ENCODE results near the gene ICAM3.
A peak's percentile ranks its signal among the peaks of the same experiment; 100 is the strongest.
"Not testable (repeated sequence)": the region's sequence is repeated elsewhere in the genome, so short reads cannot be mapped to it uniquely, and the experiment has no call there.

ICAM3 gene

DNA sequence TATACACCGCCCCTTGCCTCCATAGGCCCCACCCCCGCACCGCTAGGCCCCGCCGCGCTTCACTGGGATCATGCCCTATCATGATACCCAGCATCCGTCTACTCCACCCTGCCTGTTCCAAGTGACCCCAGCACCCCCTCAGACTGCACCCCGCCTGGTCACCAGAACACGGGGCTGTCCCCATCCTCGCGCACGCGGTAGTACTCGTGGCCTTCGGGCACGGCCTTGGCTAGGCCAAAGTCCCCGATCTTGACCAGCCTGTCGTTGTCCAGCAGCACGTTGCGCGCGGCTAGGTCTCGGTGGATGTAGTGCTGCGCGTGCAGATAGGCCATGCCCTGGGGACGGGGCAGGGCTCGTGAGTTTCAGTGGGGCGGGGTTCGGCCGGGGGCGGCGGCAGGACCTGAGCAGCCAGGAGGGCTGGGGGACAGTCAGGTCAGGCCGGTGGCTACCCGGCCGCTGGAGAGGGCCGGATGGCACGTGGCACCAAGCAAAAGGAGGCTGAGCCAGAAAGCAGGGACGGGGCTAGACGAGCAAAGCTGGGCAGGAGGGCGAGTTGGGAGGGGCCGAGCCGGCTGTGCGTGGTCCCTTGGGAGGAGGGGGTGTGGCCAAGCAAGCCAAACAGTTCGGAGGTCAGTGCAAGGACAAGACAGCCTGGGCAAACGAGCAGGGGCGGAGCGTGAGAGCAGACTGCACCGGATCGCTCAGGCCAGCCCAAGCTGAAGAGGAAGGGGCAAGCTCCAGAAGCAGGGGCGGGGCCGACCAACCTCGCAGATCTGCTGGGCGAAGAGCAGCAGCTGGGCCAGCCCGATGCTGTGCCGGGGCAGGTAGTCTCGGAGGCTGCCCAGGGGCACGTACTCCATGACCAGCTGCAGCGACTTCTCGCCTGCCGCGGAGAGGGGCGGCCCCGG is 13.6 kb upstream of the ICAM3 start:
- no peak overlapping the region for H3K27ac ChIP-seq
- DNase-seq (ENCODE audit: low read depth, low spot score): no peak

DNA sequence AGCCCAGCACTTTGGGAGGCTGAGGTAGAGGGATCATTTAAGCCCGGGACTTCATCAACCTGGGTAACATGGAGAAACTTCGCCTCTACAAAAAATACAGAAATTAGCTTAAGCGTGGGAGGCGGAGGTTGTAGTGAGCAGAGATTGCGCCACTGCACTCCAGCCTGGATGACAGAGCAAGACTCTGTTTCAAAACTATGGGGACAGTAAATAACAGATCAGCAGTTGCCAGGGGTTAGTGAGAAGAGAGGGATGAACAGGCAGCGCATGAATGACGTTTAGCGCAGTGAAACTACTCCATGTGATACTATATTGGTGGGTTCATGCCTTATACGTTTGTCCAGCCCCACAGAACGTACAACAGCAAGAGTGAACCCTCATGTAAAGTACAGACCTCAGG is 7.1 kb upstream of the ICAM3 start:
- H3K27ac ChIP-seq: no peak overlapping the region
- no peak for DNase-seq (ENCODE audit: low read depth, low spot score)

DNA sequence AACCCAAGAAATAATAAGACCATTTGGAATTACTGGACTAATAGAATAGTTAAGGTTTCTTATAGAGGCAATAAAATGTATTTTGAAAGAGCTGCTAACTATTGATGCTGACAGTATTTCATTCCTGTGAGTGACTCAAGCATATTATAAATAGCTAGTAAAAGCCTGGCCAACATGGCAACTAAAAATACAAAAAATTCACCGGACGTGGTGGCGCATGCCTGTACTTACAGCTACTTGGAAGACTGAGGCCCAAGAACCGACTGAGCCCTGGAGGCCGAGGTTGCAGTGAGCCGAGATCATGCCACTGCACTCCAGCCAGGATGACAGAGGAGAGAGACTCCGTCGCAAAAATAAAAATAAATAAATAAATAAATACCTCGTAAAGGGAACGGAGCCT is 5.4 kb upstream of the ICAM3 start:
- DNase-seq (ENCODE audit: low read depth, low spot score): no peak
- H3K27ac ChIP-seq: no peak overlapping the region

- no peak for DNase-seq (ENCODE audit: low read depth, low spot score)
- H3K27ac ChIP-seq: no peak overlapping the region
Measured at GRCh38 chr19:10343495-10343894, 4.1 kb upstream of the ICAM3 start.

DNA sequence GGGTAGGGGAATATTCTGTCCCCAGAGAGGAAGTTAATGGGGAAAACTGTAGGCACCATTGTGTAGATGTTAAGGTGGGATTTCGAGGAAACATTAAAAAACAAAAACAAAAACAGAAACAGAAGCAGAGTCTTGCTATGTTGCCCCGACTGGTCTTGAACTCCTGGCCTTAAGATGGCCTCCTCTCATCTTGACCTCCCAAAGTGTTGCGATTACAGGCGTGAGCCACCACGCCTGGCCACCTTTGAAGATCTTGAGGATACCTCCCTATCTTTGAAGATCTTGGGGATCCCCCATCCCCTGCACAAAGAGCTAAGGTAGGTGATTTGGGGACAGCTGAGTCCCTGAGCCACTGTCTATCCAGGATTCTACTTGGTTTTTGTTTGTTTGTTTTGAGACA is 553 bp upstream of the ICAM3 start:
- no peak overlapping the region for H3K27ac ChIP-seq
- DNase-seq (ENCODE audit: low read depth, low spot score): no peak

GRCh38 chr19:10338940-10339339 is 484 bp downstream of the ICAM3 start:
- DNase-seq (ENCODE audit: low read depth, low spot score): no peak
- H3K27ac ChIP-seq: no peak overlapping the region

DNA sequence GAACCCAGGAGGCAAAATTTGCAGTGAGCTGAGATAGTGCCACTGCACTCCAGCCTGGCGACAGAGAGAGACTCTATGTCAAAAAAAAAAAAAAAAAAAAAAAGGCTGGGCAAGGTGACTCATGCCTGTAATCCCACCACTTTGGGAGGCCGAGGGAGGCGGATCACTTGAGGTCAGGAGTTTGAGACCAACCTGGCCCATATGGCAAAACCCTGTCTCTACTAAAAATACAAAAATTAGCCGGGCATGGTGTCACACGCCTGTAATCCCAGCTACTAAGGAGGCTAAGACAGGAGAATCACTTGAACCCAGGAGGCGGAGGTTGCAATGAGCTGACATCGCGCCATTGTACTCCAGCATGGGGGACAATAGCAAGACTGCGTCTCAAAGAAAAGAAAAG is 2.7 kb downstream of the ICAM3 start:
- not testable (repeated sequence) for H3K27ac ChIP-seq

DNA sequence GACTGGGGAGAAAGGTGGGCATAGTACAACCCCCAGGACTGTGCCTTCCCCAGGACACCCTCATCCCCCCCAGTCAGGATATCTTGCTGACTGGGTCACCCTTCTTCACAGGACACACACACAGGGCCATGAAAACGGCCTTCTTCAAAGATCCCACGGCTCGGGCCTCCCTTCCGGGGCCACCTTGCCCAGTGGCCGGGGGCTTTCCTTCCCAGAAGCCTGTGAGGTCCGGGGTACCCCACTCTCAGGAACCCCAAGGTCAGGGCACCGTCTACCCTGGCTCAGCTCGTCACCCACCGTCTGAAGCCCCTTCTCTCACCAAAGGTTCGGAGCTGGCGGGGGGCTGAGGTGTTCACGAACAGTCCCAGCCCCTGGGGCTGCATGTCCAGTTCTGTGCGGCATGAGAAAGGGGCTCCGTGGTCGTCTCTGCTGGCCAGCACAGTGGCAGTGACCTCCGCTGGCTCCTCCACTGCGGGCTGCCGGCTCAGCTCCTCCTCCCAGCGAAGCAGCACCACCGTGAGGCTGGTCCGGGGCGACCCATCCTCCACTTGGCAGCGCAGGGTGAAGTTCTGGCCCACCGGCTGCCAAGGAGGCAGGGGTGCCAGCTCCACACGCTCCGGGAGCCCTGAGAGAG is 4.0 kb downstream of the ICAM3 start:
- H3K27ac ChIP-seq: no peak overlapping the region
- DNase-seq (ENCODE audit: low read depth, low spot score): no peak

More for the DNA sequence above, 2.7 kb downstream of the ICAM3 start:
- DNase-seq (ENCODE audit: low read depth, low spot score): not testable (repeated sequence)

- DNase-seq (ENCODE audit: low read depth, low spot score): peak; percentile 46
- peak overlapping the region; percentile 67 for H3K27ac ChIP-seq
Measured at GRCh38 chr19:10334588-10335351, 4.7 kb downstream of the ICAM3 start.

GRCh38 chr19:10333758-10334587 is 5.5 kb downstream of the ICAM3 start:
- peak overlapping the region; percentile 67 for H3K27ac ChIP-seq
- DNase-seq (ENCODE audit: low read depth, low spot score): peak; percentile 3

DNA sequence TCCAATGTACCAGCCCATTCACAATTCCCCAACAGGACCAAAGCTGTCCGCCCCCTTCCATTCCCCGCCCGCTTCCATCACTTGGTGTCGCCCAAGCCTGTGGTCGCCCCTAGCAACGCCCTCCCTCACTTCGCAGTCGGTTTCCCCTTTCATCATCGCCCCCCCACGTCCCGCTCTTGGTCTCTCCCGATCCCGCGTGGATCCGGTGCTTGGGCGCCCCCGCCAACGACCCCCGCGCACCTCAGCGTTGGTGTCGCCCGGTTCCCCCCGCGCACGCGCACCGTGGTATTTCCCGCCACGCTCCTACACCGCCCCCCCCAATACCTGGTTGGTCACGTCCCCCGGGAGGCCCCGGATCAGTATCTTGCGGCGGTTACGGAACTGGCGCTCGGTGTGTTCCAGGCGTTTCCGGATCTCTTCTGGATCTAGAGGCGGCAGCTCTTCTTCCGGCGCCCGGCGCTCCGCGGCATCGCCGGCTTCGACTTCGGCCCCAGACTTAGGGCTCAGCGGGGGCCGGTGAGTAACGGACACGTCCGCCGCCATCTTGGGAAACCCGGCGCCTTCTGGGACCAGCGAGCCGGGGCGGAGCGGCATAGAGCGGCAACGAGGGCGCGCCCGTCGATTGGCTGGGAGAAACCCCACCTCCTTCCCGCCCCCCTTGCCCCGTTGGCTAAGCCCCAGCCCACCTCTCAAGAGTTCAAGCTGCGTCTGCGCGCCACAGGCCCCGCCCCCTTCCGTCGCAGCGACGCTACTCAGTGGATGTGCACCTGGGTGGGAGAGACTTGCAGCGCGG is 6.3 kb downstream of the ICAM3 start, which contains the start of gene RAVER1:
Gene RAVER1 (minus strand): TSS at position 565 of the 793 bp plus-strand sequence. CDS start 22 bp downstream, at position 543.
- H3K27ac ChIP-seq: peak within 1 kb of the TSS; percentile 67
- DNase-seq (ENCODE audit: low read depth, low spot score): peak; percentile 86

DNA sequence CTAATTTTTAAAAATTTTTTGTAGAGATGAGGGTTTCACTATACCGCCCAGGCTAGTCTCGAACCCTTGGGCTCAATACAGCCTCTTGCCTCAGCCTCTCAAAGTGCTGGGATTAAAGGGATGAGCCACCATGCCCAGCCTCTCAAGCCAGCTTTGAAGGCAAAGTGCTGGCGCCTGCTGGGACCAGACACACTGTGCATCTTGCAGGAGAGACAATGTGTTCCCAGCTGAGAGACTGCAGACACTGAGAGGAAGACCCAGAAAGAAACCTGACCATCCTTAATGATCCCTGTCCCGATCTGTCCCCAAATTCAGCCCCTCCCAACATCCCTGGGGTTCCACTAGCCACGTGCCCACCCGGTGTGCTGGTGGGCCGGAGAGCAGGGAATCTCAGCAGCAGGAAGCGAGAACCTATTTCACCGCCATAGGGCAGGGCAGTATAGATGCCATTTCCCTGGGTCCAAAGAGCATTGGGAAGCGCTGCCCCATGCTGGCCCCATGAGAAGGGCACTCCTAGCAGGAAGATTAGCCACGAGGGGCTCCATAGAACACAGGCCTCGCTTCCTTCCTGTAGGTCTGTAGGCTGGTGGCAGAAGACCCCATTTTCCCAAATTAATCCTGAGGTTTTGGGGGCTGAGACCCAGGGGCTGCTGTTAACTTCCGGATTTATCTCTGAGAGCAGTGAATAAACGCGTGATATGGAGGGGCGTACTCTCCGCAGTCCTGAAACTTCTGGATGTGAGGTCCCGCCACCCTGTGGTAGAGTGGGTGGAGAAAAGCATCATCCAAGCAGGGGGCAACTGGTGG is 7.1 kb downstream of the ICAM3 start:
- peak overlapping the region; percentile 67 for H3K27ac ChIP-seq

GRCh38 chr19:10329555-10329954 is 9.9 kb downstream of the ICAM3 start:
- no peak overlapping the region for H3K27ac ChIP-seq
- DNase-seq (ENCODE audit: low read depth, low spot score): no peak

More for the DNA sequence above, 7.1 kb downstream of the ICAM3 start:
- DNase-seq (ENCODE audit: low read depth, low spot score): no peak

- DNase-seq (ENCODE audit: low read depth, low spot score): no peak
- H3K27ac ChIP-seq: no peak overlapping the region
Measured at GRCh38 chr19:10328558-10329429, 10.6 kb downstream of the ICAM3 start.

- no peak overlapping the region for H3K27ac ChIP-seq
- no peak for DNase-seq (ENCODE audit: low read depth, low spot score)
Measured at GRCh38 chr19:10327793-10328192, 11.6 kb downstream of the ICAM3 start.

DNA sequence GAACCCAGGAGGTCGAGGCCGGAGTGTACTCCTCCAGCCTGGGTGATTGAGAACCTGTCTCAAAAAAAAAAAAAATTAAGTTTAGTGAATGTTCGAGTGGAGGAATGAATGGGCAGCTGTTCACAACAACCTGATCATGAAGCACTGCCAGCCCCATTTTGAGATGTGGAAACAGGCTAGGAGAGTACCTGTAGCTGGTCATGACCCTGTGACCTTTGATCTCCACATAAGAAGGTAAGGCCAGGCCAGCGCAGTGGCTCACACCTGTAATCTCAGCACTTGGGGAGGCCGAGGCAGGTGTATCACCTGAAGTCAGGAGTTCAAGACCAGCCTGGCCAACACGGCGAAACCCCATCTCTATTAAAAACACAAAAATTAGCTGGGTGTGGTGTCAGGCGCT is 13.7 kb downstream of the ICAM3 start:
- H3K27ac ChIP-seq: no peak overlapping the region
- no peak for DNase-seq (ENCODE audit: low read depth, low spot score)
